ENCODE measurements around the gene SNRK.

GRCh38 chr3:43366481-43366880 lies 80.1 kb downstream of the SNRK start:
- TF ChIP-seq, protein P1, sequence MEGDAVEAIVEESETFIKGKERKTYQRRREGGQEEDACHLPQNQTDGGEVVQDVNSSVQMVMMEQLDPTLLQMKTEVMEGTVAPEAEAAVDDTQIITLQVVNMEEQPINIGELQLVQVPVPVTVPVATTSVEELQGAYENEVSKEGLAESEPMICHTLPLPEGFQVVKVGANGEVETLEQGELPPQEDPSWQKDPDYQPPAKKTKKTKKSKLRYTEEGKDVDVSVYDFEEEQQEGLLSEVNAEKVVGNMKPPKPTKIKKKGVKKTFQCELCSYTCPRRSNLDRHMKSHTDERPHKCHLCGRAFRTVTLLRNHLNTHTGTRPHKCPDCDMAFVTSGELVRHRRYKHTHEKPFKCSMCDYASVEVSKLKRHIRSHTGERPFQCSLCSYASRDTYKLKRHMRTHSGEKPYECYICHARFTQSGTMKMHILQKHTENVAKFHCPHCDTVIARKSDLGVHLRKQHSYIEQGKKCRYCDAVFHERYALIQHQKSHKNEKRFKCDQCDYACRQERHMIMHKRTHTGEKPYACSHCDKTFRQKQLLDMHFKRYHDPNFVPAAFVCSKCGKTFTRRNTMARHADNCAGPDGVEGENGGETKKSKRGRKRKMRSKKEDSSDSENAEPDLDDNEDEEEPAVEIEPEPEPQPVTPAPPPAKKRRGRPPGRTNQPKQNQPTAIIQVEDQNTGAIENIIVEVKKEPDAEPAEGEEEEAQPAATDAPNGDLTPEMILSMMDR (IDR thresholded peaks at IDR 0.05; ENCODE audit: low read depth, low read length): no peak
- no peak for TF ChIP-seq EZH2phosphoT487 (IDR thresholded peaks at IDR 0.05; ENCODE audit: low read depth)

Data from OCI-LY3 (cell line).